Spleen (tissue), 11 donors: ENCODE measurements around the gene PPP1R3E. TPM values are rescaled to one million over a fixed set of nuclear protein-coding genes. Genes with fewer than 3 reads are reported as not detected.

ENCODE experiments used
- DNase-seq: peaks from one replicate; pipeline ENCODE4 v3.0.0-alpha.2; 2020
- H3K27ac ChIP-seq, 8 donors: fragments of 200-600 bp; sonication (generic) in 7 of 8; 1 replicate in 4 of 8; 2 replicates in 4 of 8; pipeline versions ENCODE4 v1.5.0 to v1.8.0; 2016 to 2021; ENCODE audit warnings: inconsistent platforms in 4 of 8, mild to moderate bottlenecking in 4 of 8, moderate library complexity in 1 of 8
- H3K27me3 ChIP-seq, 7 donors: fragments of 200-600 bp; sonication (generic) in 6 of 7; replicated peaks in 1 of 7; 1 replicate in 4 of 7; 2 replicates in 3 of 7; pipeline versions ENCODE4 v1.5.0 to v1.8.0; 2016 to 2021; ENCODE audit warnings: inconsistent platforms in 3 of 7, mild to moderate bottlenecking in 1 of 7
- H3K36me3 ChIP-seq, 6 donors: fragments of 200-600 bp; sonication (generic) in 5 of 6; 1 replicate in 4 of 6; 2 replicates in 2 of 6; pipeline versions ENCODE4 v1.5.0 to v1.8.0; 2016 to 2021; ENCODE audit warnings: inconsistent platforms in 2 of 6
- H3K4me1 ChIP-seq, 6 donors: fragments of 200-600 bp; sonication (generic) in 5 of 6; 1 replicate in 3 of 6; 2 replicates in 3 of 6; pipeline versions ENCODE4 v1.5.0 to v1.8.0; 2016 to 2021; ENCODE audit warnings: inconsistent platforms in 3 of 6
- H3K4me3 ChIP-seq, 8 donors: fragments of 200-600 bp; sonication (generic) in 7 of 8; 1 replicate in 4 of 8; 2 replicates in 4 of 8; pipeline versions ENCODE4 v1.5.0 to v1.8.0; 2016 to 2021; ENCODE audit warnings: inconsistent platforms in 4 of 8, mild to moderate bottlenecking in 4 of 8, moderate library complexity in 2 of 8
- H3K9me3 ChIP-seq, 8 donors: fragments of 200-600 bp; sonication (generic) in 7 of 8; 1 replicate in 4 of 8; 2 replicates in 4 of 8; pipeline versions ENCODE4 v1.5.0 to v1.8.0; 2016 to 2021; ENCODE audit warnings: inconsistent platforms in 4 of 8
- CTCF ChIP-seq, 11 experiments: fragments of 200-600 bp in 7 of 11; fragments of 450-650 bp in 4 of 11; sonication (generic) in 4 of 11; IDR thresholded peaks in 8 of 11; conservative IDR thresholded peaks in 3 of 11; 1 replicate in 7 of 11; 2 replicates in 4 of 11; pipeline versions ENCODE4 v1.4.0 to v1.8.0; 2016 to 2021; ENCODE audit warnings: antibody characterized with exemption in 11 of 11, inconsistent platforms in 4 of 11, mild to moderate bottlenecking in 1 of 11
- POLR2A ChIP-seq, 3 donors: fragments of 450-650 bp; IDR thresholded peaks; one replicate each; pipeline ENCODE4 v1.5.1; 2017; ENCODE audit warnings: antibody characterized with exemption in 3 of 3, mild to moderate bottlenecking in 1 of 3
- POLR2AphosphoS5 ChIP-seq, 3 donors: sonication (generic); formaldehyde crosslinking; IDR thresholded peaks; one replicate each; pipeline ENCODE4 v1.5.1; 2017; ENCODE audit warnings: antibody characterized with exemption in 3 of 3
- WGBS, 5 donors: extraction: QIAGEN DNeasy Blood & Tissue Kit in 3 of 5; methylation state at CpG; one replicate each; pipeline versions ENCODE4 v1.1.5 to v1.1.7; 2013 to 2018; 5-methylcytosine and 5-hydroxymethylcytosine counted together
- intact Hi-C: fragments of 100-400 bp; cut with DNase I; formaldehyde crosslinking; loops from one replicate; pipeline ENCODE4 v1.15.0; 2023; ENCODE audit warnings: low total_unique reads
- polyA plus RNA-seq, 3 donors: library from polyadenylated mRNA; stranded (reverse); fragments of 200-250 nt; gene quantifications; one replicate each; pipeline ENCODE4 v1.2.1, GENCODE V29; 2013
- total RNA-seq, 7 donors: library from RNA; depleted of rRNA in 3 of 7; stranded (reverse); fragments of >200 nt in 3 of 7; fragmentation: NEBNext Ultra II Directional in 4 of 7; extraction: Animal tissue kit (Norgen Biotek cat#: 25700) in 4 of 7; gene quantifications; one replicate each; pipeline versions ENCODE4 v1.1.0 to v1.2.1, GENCODE V29; 2016 to 2021
- donor health status: healthy with polysubstance abuse.
- donor health status: DM: no; HTN: no; CAD: no; lungs with moderate emphysema.
- donor health status: DM: no; HTN: no; CAD: no.
- donor health status: Bipolar disorder and iron deficiency.
- donor health status: healthy.
- donor health status: DM: no; HTN: no; CAD: no.
- donor health status: DM: yes; HTN: yes; CAD: no.

PPP1R3E gene
- total and polyA plus RNA-seq, 10 donors = 18.6 to 36.7 (median 24.6) TPM

- H3K4me3 ChIP-seq = peak overlapping the region in 1 of 8 donors; percentile 39
- WGBS, 5 donors = 29 to 36% (median 35%) methylated on average over 24 of the region's 24 CpGs
- DNase-seq = no peak
- H3K36me3 ChIP-seq = peaks cover 0 to 34% (median 12%) of the 10 kb centered on the region in 6 donors
- peaks cover 5 to 37% (median 26%) of the 10 kb centered on the region in 6 donors for H3K4me1 ChIP-seq
- no peaks in the 10 kb centered on the region for H3K9me3 ChIP-seq
- intact Hi-C loops = loop anchor here (10.0 kb wide), 1 partner anchor 170 kb away; no protein-coding TSS in a partner anchor
- TF ChIP-seq POLR2A (IDR thresholded peaks at IDR 0.05) (no peak), POLR2AphosphoS5 (IDR thresholded peaks at IDR 0.05) (peak; percentile 17 to 40 (median 38)), CTCF (IDR thresholded peaks at IDR 0.05 in 8 of 11, conservative IDR thresholded peaks at IDR 0.05 in 3 of 11) (peak; percentile 74 to 94 (median 83))
- H3K27ac ChIP-seq = peak overlapping the region in 2 of 8 donors; percentile 6 to 31
- no peaks in the 10 kb centered on the region for H3K27me3 ChIP-seq
These were observed 7.7 kb downstream of the PPP1R3E start for GRCh38 chr14:23294734-23295561.

GRCh38 chr14:23286902-23287479, 15.7 kb downstream of the PPP1R3E start:
- intact Hi-C loops = no loop called here
- peak overlapping the region; percentile 54 to 81 (median 74) for H3K4me3 ChIP-seq
- H3K36me3 ChIP-seq = no peaks in the 10 kb centered on the region

GRCh38 chr14:23286020-23286901, 16.4 kb downstream of the PPP1R3E start, which contains the start of gene HOMEZ:
Gene HOMEZ, minus strand, starts transcription at chr14:23286132. Its CDS starts 180 bp downstream, at chr14:23285952.
- H3K27ac ChIP-seq = peak within 1 kb of the TSS; percentile 61 to 93 (median 90)
- peak within 1 kb of the TSS; percentile 54 to 81 (median 74) for H3K4me3 ChIP-seq
- 0 to 1% (median 1%) methylated on average over 40 to 53 of the region's 53 CpGs for WGBS, 5 donors
- H3K27me3 ChIP-seq = no peaks in the 10 kb centered on the region
- H3K36me3 ChIP-seq = peaks cover 0 to 3% (median 0%) of the 10 kb centered on the region in 6 donors
- DNase-seq = peak; percentile 98
- H3K9me3 ChIP-seq = no peaks in the 10 kb centered on the region
- intact Hi-C loops = no loop called here
- TF ChIP-seq CTCF (IDR thresholded peaks at IDR 0.05 in 8 of 11, conservative IDR thresholded peaks at IDR 0.05 in 3 of 11) = peak in 6 of 11 experiments; percentile 24 to 41 (median 28)
- TF ChIP-seq POLR2AphosphoS5 (IDR thresholded peaks at IDR 0.05) = peak; percentile 77 to 91 (median 89)
- TF ChIP-seq POLR2A (IDR thresholded peaks at IDR 0.05) = peak in 1 of 3 donors; percentile 9
- H3K4me1 ChIP-seq = peaks cover 12 to 45% (median 23%) of the 10 kb centered on the region in 6 donors

More at GRCh38 chr14:23286902-23287479, 15.7 kb downstream of the PPP1R3E start:
- no peaks in the 10 kb centered on the region for H3K27me3 ChIP-seq
- TF ChIP-seq CTCF (IDR thresholded peaks at IDR 0.05 in 8 of 11, conservative IDR thresholded peaks at IDR 0.05 in 3 of 11) = no peak
- TF ChIP-seq POLR2A (IDR thresholded peaks at IDR 0.05) = no peak
- TF ChIP-seq POLR2AphosphoS5 (IDR thresholded peaks at IDR 0.05) = no peak
- H3K27ac ChIP-seq = peak overlapping the region; percentile 54 to 93 (median 90)
- WGBS, 5 donors = 57 to 63% (median 61%) methylated on average over 6 of the region's 6 CpGs
- H3K4me1 ChIP-seq = peaks cover 12 to 45% (median 23%) of the 10 kb centered on the region in 6 donors
- no peak for DNase-seq
- no peaks in the 10 kb centered on the region for H3K9me3 ChIP-seq
